H1 (cell line): ENCODE measurements around the gene SIGLEC7. TPM values are rescaled to one million over a fixed set of nuclear protein-coding genes. Genes with fewer than 3 reads are reported as not detected.

ENCODE experiments used
- CTCF ChIA-PET: fragments of 300-600 bp; sonication (Branson Sonifier 250); formaldehyde crosslinking; loops from one replicate; lab custom pipeline; 2021; ENCODE audit not compliant: partially characterized antibody; lab: Charles Lee
- POLR2A ChIA-PET: fragments of 300-600 bp; sonication (Branson Sonifier 250); formaldehyde crosslinking; loops from one replicate; lab custom pipeline; 2021; ENCODE audit warnings: inconsistent platforms; ENCODE audit not compliant: partially characterized antibody; lab: Charles Lee
- DNase-seq, 2 experiments: peaks; one replicate each; pipeline versions ENCODE4 v3.0.0 to v3.0.0-alpha.2; 2010 to 2022; ENCODE audit warnings: low spot score in 2 of 2, low read depth in 1 of 2, mixed read lengths in 1 of 2
- FAIRE-seq: peaks from 2 replicates; lab custom pipeline; 2011; peaks lifted over from hg19 to GRCh38; lab: Jason Lieb, UNC
- H2AFZ ChIP-seq: 2 replicates; pipeline ENCODE4 v1.8.1; 2012; ENCODE audit warnings: low read length, inconsistent platforms
- H2AK5ac ChIP-seq: 2 replicates; pipeline ENCODE4 v1.6.1; 2013; ENCODE audit warnings: low read depth, low read length
- H2BK120ac ChIP-seq: replicated peaks from 2 replicates; pipeline ENCODE3; 2013; ENCODE audit warnings: low read depth, low read length, inconsistent platforms
- H2BK12ac ChIP-seq: 2 replicates; pipeline ENCODE4 v1.6.1; 2013; ENCODE audit warnings: low read depth, low read length
- H2BK15ac ChIP-seq: 2 replicates; pipeline ENCODE4 v1.6.1; 2013; ENCODE audit warnings: low read length
- H2BK20ac ChIP-seq: 2 replicates; pipeline ENCODE4 v1.6.1; 2013; ENCODE audit warnings: low read length
- H2BK5ac ChIP-seq: 2 replicates; pipeline ENCODE4 v1.6.1; 2013; ENCODE audit warnings: low read depth, low read length
- H3K14ac ChIP-seq: 2 replicates; pipeline ENCODE4 v1.6.1; 2013; ENCODE audit warnings: inconsistent platforms; ENCODE audit not compliant: insufficient read length
- H3K18ac ChIP-seq: 2 replicates; pipeline ENCODE4 v1.6.1; 2013; ENCODE audit warnings: low read length; ENCODE audit errors: extremely low read depth
- H3K23ac ChIP-seq: 2 replicates; pipeline ENCODE4 v1.6.1; 2013; ENCODE audit warnings: inconsistent platforms; ENCODE audit not compliant: insufficient read length
- H3K23me2 ChIP-seq: 2 replicates; pipeline ENCODE4 v1.6.1; 2013; ENCODE audit warnings: low read depth, low read length
- H3K27ac ChIP-seq: 2 replicates; pipeline ENCODE4 v1.6.1; 2011; ENCODE audit warnings: low read depth, low read length, inconsistent platforms
- H3K27me3 ChIP-seq, 4 experiments: replicated peaks in 1 of 4; 1 replicate in 1 of 4; 2 replicates in 3 of 4; pipeline versions ENCODE4 v1.6.1 to v1.8.1; 2011 to 2013; ENCODE audit warnings: low read length in 3 of 4, mild to moderate bottlenecking in 3 of 4, inconsistent platforms in 2 of 4, mixed read lengths in 2 of 4, moderate library complexity in 1 of 4; ENCODE audit not compliant: control insufficient read depth in 3 of 4, insufficient read depth in 3 of 4; ENCODE audit errors: extremely low read depth in 1 of 4
- H3K36me3 ChIP-seq, 4 experiments: 2 replicates each; pipeline versions ENCODE4 v1.6.1 to v1.8.1; 2011 to 2013; ENCODE audit warnings: mild to moderate bottlenecking in 4 of 4, low read length in 3 of 4, moderate library complexity in 2 of 4, control low read depth in 1 of 4, inconsistent platforms in 1 of 4; ENCODE audit not compliant: insufficient read depth in 4 of 4, control insufficient read depth in 2 of 4
- H3K4ac ChIP-seq: replicated peaks from 2 replicates; pipeline ENCODE3; 2013; ENCODE audit warnings: low read length, low read depth, mixed read lengths, inconsistent platforms; ENCODE audit not compliant: insufficient read length
- H3K4me1 ChIP-seq, 4 experiments: replicated peaks in 1 of 4; 1 replicate in 1 of 4; 2 replicates in 3 of 4; pipeline versions ENCODE4 v1.6.1 to v1.8.1; 2011 to 2013; ENCODE audit warnings: low read length in 3 of 4, inconsistent platforms in 2 of 4, mixed read lengths in 1 of 4; ENCODE audit not compliant: insufficient read depth in 4 of 4, control insufficient read depth in 3 of 4
- H3K4me2 ChIP-seq, 2 experiments: 2 replicates each; pipeline versions ENCODE4 v1.6.1 to v1.8.1; 2011 to 2013; ENCODE audit warnings: low read depth in 2 of 2, low read length in 2 of 2, control low read depth in 1 of 2, inconsistent platforms in 1 of 2, mild to moderate bottlenecking in 1 of 2; ENCODE audit not compliant: insufficient read depth in 1 of 2
- H3K4me3 ChIP-seq, 4 experiments: fragments of 200-600, 300-600 bp in 1 of 4; sonication (generic), shearing (Covaris generic), sonication (Bioruptor Twin) in 1 of 4; 2 replicates each; pipeline versions ENCODE4 v1.5.1 to v1.8.1; 2011 to 2016; ENCODE audit warnings: low read length in 4 of 4, low read depth in 3 of 4, control low read depth in 2 of 4, inconsistent platforms in 2 of 4, mild to moderate bottlenecking in 2 of 4, mixed read lengths in 1 of 4, moderate library complexity in 1 of 4; ENCODE audit not compliant: insufficient read depth in 2 of 4; ENCODE audit errors: extremely low read depth in 1 of 4
- H3K56ac ChIP-seq: replicated peaks from 2 replicates; pipeline ENCODE3; 2013; ENCODE audit warnings: low read depth, mild to moderate bottlenecking, mixed read lengths, low read length, inconsistent platforms; ENCODE audit not compliant: insufficient read length
- H3K79me1 ChIP-seq: 2 replicates; pipeline ENCODE4 v1.6.1; 2013; ENCODE audit warnings: low read depth, low read length, control low read depth
- H3K79me2 ChIP-seq, 2 experiments: 2 replicates each; pipeline versions ENCODE4 v1.6.1 to v1.8.1; 2012 to 2013; ENCODE audit warnings: low read length in 2 of 2, mild to moderate bottlenecking in 2 of 2, inconsistent platforms in 1 of 2; ENCODE audit not compliant: insufficient read depth in 2 of 2, control insufficient read depth in 1 of 2
- H3K9ac ChIP-seq, 4 experiments: replicated peaks in 1 of 4; 1 replicate in 1 of 4; 2 replicates in 3 of 4; pipeline versions ENCODE4 v1.6.1 to v1.8.1; 2011 to 2013; ENCODE audit warnings: low read depth in 3 of 4, low read length in 3 of 4, control low read depth in 2 of 4, mild to moderate bottlenecking in 2 of 4, moderate library complexity in 2 of 4, inconsistent platforms in 1 of 4; ENCODE audit errors: extremely low read depth in 1 of 4
- H3K9me3 ChIP-seq, 2 experiments: 2 replicates each; pipeline versions ENCODE4 v1.6.1 to v1.8.1; 2012 to 2013; ENCODE audit warnings: mild to moderate bottlenecking in 2 of 2, moderate library complexity in 2 of 2, control low read depth in 1 of 2, inconsistent platforms in 1 of 2, low read depth in 1 of 2, low read length in 1 of 2, mixed read lengths in 1 of 2; ENCODE audit not compliant: insufficient read depth in 2 of 2
- H4K20me1 ChIP-seq, 2 experiments: replicated peaks in 1 of 2; 2 replicates each; pipeline versions ENCODE3 to v1.8.1; 2011 to 2013; ENCODE audit warnings: inconsistent platforms in 2 of 2, low read length in 2 of 2, mild to moderate bottlenecking in 1 of 2; ENCODE audit not compliant: insufficient read depth in 2 of 2, control insufficient read depth in 1 of 2
- H4K5ac ChIP-seq: 2 replicates; pipeline ENCODE4 v1.6.1; 2013; ENCODE audit warnings: low read length, low read depth, mixed read lengths, inconsistent platforms; ENCODE audit not compliant: insufficient read length
- H4K8ac ChIP-seq: 2 replicates; pipeline ENCODE4 v1.8.0; 2013; ENCODE audit warnings: mild to moderate bottlenecking, moderate library complexity, low read length, inconsistent platforms; ENCODE audit not compliant: insufficient read depth; ENCODE audit errors: extremely low read depth
- H4K91ac ChIP-seq: replicated peaks from 2 replicates; pipeline ENCODE3; 2013; ENCODE audit warnings: low read length, mixed read lengths, inconsistent platforms; ENCODE audit not compliant: insufficient read length
- WGBS, 2 experiments: shearing (Covaris generic) in 1 of 2; methylation state at CpG; one replicate each; pipeline versions ENCODE4 v1.1.6 to v1.1.7; 2013 to 2015; ENCODE audit warnings: low lambda C conversion rate in 2 of 2, mixed read lengths in 2 of 2, inconsistent platforms in 1 of 2, low coverage in 1 of 2, missing lambda C conversion rate in 1 of 2; ENCODE audit not compliant: insufficient replicate concordance in 2 of 2, insufficient coverage in 1 of 2, insufficient read length in 1 of 2; ENCODE audit errors: extremely low coverage in 1 of 2, missing lambda C conversion rate in 1 of 2; 5-methylcytosine and 5-hydroxymethylcytosine counted together
- polyA plus RNA-seq, 7 experiments: library from polyadenylated mRNA; depleted of rRNA in 3 of 7; stranded (reverse) in 5 of 7; unstranded in 2 of 7; fragments of >200 nt in 5 of 7; fragments of 200-250 nt in 2 of 7; gene quantifications; 1 replicate in 5 of 7; 2 replicates in 1 of 7; 4 replicates in 1 of 7; pipeline versions ENCODE4 v1.2.1 to v1.2.3, GENCODE V29; 2011 to 2013; ENCODE audit warnings: missing spikeins in 2 of 7, mixed read lengths in 2 of 7
- total RNA-seq: library from RNA; stranded (reverse); fragmentation: NEBNext Ultra II Directional; extraction: Animal tissue kit (Norgen Biotek cat#: 25700); gene quantifications from 2 replicates; pipeline ENCODE4 v1.2.1, GENCODE V29; 2021

The SIGLEC7 gene
- total and polyA plus RNA-seq, 2 of the 8 experiments (the other 6 are each of a cell fraction or from before 2014, with no cell fraction given), result not detected

DNA sequence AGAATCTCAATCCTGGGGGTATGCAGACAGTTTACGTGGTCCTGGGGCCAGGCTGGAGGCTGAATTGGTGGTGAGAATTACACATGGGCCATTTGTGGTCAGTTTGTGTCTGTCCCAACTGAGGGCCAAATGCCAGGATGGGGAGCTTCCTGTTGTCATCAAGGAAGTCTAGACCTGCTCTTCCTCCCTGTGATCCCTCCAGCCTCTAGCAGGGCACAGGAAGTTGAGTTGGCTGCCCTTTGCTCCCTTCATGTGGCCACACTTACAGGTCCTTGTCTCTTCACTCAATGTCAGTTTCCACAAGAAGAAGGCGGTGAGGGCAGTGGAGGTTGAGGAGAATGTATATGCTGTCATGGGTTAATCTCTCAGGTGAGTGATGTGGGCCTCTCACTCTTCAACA lies 30.1 kb downstream of the SIGLEC7 start:
- Histone ChIP-seq H3K9ac (no peak overlapping the region), H3K18ac (no peak overlapping the region), H3K56ac (no peak overlapping the region), H3K4me3 (no peak overlapping the region), H3K79me1 (no peaks in the 10 kb centered on the region), H2BK12ac (no peak overlapping the region), H2BK20ac (no peak overlapping the region), H3K4me1 (no peaks in the 10 kb centered on the region), H2AK5ac (no peak overlapping the region), H3K79me2 (no peaks in the 10 kb centered on the region), H2BK5ac (no peak overlapping the region), H3K4ac (no peak overlapping the region), H2BK120ac (no peak overlapping the region), H2BK15ac (no peak overlapping the region), H3K23ac (no peak overlapping the region), H3K27me3 (no peaks in the 10 kb centered on the region; a peak in 2 of 7 replicates), H4K20me1 (no peaks in the 10 kb centered on the region), H4K5ac (no peak overlapping the region), H3K36me3 (no peaks in the 10 kb centered on the region), H3K4me2 (no peak overlapping the region), H3K27ac (no peak overlapping the region), H4K91ac (no peak overlapping the region), H3K23me2 (no peaks in the 10 kb centered on the region), H3K9me3 (peaks cover 7 to 12% of the 10 kb centered on the region in 2 experiments; a peak in 3 of 4 replicates), H2AFZ (no peak overlapping the region), H3K14ac (no peak overlapping the region), H4K8ac (no peak overlapping the region)
- no peak for DNase-seq
- 77% methylated on average over 2 of the region's 2 CpGs; no CpG with 5 or more reads in 1 of the 2 experiments for WGBS, 2 experiments
- no peak for FAIRE-seq
- ChIA-PET CTCF (interaction anchor here (4.5 kb wide), 1 partner anchor 14 kb away, joined by 34 read pairs; no protein-coding TSS in a partner anchor), POLR2A (interaction anchor here (0.6 kb wide), 1 partner anchor 56 kb away, joined by 3 read pairs; no protein-coding TSS in a partner anchor)
